KMS-11 (cell line): ENCODE data around the gene PMPCA.

Experiments
- H2AFZ ChIP-seq: fragments of 200-600 bp; sonication (generic); 2 replicates; pipeline ENCODE4 v1.6.1; 2016; ENCODE audit warnings: antibody characterized with exemption, mixed run types, low read depth
- H3K27ac ChIP-seq: fragments of 200-600 bp; sonication (generic); 2 replicates; pipeline ENCODE4 v1.6.1; 2016; ENCODE audit warnings: mild to moderate bottlenecking, mixed run types
- H3K27me3 ChIP-seq: fragments of 200-600 bp; sonication (generic); 2 replicates; pipeline ENCODE4 v1.6.1; 2017; ENCODE audit warnings: mild to moderate bottlenecking, low read depth, mixed run types, moderate library complexity; ENCODE audit not compliant: insufficient read depth
- H3K36me3 ChIP-seq: fragments of 200-600 bp; sonication (generic); 2 replicates; pipeline ENCODE4 v1.6.1; 2017; ENCODE audit warnings: mild to moderate bottlenecking, mixed run types; ENCODE audit not compliant: insufficient read depth
- H3K4me1 ChIP-seq: fragments of 200-600 bp; sonication (generic); 2 replicates; pipeline ENCODE4 v1.6.1; 2016; ENCODE audit warnings: mild to moderate bottlenecking, low read depth, mixed run types; ENCODE audit not compliant: poor library complexity, severe bottlenecking
- H3K4me2 ChIP-seq: fragments of 200-600 bp; sonication (generic); 2 replicates; pipeline ENCODE4 v1.7.0; 2016; ENCODE audit warnings: mild to moderate bottlenecking, mixed run types
- H3K4me3 ChIP-seq: fragments of 200-600 bp; sonication (generic); IDR thresholded peaks from 2 replicates; pipeline ENCODE4 v1.6.1; 2017; ENCODE audit warnings: low read depth, low read length, mixed read lengths; ENCODE audit not compliant: insufficient read depth
- H3K79me2 ChIP-seq: fragments of 200-600 bp; sonication (generic); 2 replicates; pipeline ENCODE4 v1.6.1; 2016; ENCODE audit warnings: low read depth, mixed run types; ENCODE audit not compliant: insufficient read depth
- H3K9ac ChIP-seq: fragments of 200-600 bp; sonication (generic); 2 replicates; pipeline ENCODE4 v1.6.1; 2016; ENCODE audit warnings: mild to moderate bottlenecking, mixed run types
- H4K20me1 ChIP-seq: fragments of 200-600 bp; sonication (generic); 2 replicates; pipeline ENCODE4 v1.6.1; 2016; ENCODE audit warnings: mild to moderate bottlenecking, mixed run types; ENCODE audit not compliant: insufficient read depth
- TF ChIP-seq, protein P1 (sequence below): fragments of 200-600 bp; sonication (generic); conservative IDR thresholded peaks from 2 replicates; pipeline ENCODE4 v1.6.1; 2017; ENCODE audit warnings: low read depth, mild to moderate bottlenecking, antibody characterized with exemption, low read length, moderate library complexity, mixed read lengths

The PMPCA gene

DNA sequence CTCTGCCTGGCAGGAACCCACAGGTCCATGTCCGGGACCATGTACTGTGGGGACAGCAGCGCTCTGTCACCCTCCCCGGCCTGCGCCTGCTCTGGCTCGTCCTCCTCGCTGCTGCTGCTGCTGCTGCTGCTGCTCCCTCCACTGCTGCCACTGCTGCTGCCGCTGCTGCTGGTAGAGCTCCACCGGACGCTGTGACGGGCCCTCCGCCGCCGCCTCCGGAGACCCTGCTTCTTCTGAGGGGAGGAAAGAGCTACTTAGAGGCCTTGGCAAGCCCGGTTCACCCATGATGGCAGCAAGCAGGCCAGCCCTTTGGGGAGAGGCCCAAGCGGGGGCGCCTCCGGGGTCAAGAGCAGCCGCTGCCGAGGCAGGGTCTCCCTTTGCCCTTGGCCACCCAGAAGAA, 27.0 kb upstream of the PMPCA start:
- Histone ChIP-seq H3K36me3 (0 out of 2 replicates have a peak, but pooled peaks cover 4% of the 10 kb centered on the region), H3K4me3 (no peak overlapping the region), H3K79me2 (no peaks in the 10 kb centered on the region), H4K20me1 (no peaks in the 10 kb centered on the region), H3K4me1 (no peaks in the 10 kb centered on the region), H3K27ac (no peak overlapping the region), H3K9ac (no peak overlapping the region), H3K4me2 (no peak overlapping the region), H3K27me3 (no peaks in the 10 kb centered on the region), H2AFZ (no peak overlapping the region)
- TF ChIP-seq, protein P1, sequence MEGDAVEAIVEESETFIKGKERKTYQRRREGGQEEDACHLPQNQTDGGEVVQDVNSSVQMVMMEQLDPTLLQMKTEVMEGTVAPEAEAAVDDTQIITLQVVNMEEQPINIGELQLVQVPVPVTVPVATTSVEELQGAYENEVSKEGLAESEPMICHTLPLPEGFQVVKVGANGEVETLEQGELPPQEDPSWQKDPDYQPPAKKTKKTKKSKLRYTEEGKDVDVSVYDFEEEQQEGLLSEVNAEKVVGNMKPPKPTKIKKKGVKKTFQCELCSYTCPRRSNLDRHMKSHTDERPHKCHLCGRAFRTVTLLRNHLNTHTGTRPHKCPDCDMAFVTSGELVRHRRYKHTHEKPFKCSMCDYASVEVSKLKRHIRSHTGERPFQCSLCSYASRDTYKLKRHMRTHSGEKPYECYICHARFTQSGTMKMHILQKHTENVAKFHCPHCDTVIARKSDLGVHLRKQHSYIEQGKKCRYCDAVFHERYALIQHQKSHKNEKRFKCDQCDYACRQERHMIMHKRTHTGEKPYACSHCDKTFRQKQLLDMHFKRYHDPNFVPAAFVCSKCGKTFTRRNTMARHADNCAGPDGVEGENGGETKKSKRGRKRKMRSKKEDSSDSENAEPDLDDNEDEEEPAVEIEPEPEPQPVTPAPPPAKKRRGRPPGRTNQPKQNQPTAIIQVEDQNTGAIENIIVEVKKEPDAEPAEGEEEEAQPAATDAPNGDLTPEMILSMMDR = no peak

DNA sequence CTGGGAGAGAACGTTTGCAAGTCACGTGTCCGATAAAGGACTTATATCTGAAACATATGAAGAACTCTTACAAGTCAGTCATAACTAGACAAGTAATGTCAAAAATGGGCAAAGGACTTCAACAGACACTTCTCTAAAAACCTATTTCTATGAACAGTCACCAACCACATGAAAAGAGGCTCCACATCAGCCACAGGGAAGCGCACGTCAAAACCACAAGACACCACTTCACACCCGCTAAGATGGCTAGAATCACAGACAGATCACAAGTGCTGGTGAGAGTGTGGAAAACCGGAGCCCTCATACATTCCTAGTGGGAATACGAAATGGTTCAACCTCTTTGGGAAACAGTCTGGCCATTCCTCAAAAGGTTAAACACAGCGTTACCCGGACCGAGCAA, 25.4 kb upstream of the PMPCA start:
- H3K9ac ChIP-seq = no peak overlapping the region
- no peaks in the 10 kb centered on the region for H4K20me1 ChIP-seq
- H3K27me3 ChIP-seq = no peaks in the 10 kb centered on the region
- TF ChIP-seq, protein P1 = no peak
- no peak overlapping the region for H2AFZ ChIP-seq
- H3K4me1 ChIP-seq = no peaks in the 10 kb centered on the region
- no peaks in the 10 kb centered on the region for H3K79me2 ChIP-seq
- H3K27ac ChIP-seq = no peak overlapping the region
- H3K36me3 ChIP-seq = 0 out of 2 replicates have a peak, but pooled peaks cover 4% of the 10 kb centered on the region
- H3K4me2 ChIP-seq = no peak overlapping the region
- H3K4me3 ChIP-seq = no peak overlapping the region

DNA sequence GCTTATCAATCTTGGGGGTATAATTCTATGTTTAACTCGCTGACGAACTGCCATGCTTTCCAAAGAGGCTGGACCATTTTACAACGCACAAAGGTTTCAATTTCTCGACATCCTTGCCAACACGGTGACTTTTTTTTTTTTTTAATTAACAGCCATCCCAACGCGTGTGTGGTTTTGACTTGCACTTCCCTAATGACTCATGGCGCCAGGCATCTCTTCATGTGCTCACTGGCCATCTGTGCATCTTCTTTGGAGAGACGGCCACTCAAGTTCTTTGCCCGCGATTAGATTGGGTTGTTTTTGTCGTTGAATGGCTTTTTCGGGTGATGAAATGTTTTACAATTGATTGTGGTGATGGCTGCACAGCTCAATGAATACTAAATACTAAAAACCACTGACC, 24.4 kb upstream of the PMPCA start:
- H3K4me3 ChIP-seq = no peak overlapping the region
- no peak overlapping the region for H3K9ac ChIP-seq
- H3K27ac ChIP-seq = no peak overlapping the region
- H3K36me3 ChIP-seq = 0 out of 2 replicates have a peak, but pooled peaks cover 4% of the 10 kb centered on the region
- H3K27me3 ChIP-seq = no peaks in the 10 kb centered on the region
- H2AFZ ChIP-seq = no peak overlapping the region
- no peaks in the 10 kb centered on the region for H3K4me1 ChIP-seq
- no peaks in the 10 kb centered on the region for H3K79me2 ChIP-seq
- H4K20me1 ChIP-seq = no peaks in the 10 kb centered on the region
- TF ChIP-seq, protein P1 = no peak
- no peak overlapping the region for H3K4me2 ChIP-seq

DNA sequence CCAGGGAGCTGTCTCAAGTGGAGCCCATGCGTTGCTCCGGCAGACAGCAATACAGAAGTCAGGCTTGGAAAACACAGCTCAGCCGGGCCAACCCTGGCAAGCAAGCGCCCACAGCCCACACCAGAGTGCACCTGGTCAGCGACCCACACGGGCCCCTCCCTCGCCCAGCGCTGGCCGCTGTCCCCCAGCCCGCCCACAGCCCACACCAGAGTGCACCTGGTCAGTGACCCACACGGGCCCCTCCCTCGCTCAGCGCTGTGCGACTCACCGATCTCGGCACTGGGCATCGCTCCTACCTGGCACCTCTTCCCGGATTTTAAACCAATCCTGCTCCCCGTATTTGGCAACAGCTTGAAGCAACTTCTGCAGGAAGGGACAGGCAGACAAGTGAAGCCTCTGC, 23.2 kb upstream of the PMPCA start:
- Histone ChIP-seq H3K79me2 (no peaks in the 10 kb centered on the region), H3K9ac (no peak overlapping the region), H3K27me3 (no peaks in the 10 kb centered on the region), H3K4me2 (no peak overlapping the region), H3K4me3 (no peak overlapping the region), H4K20me1 (no peaks in the 10 kb centered on the region), H3K36me3 (0 out of 2 replicates have a peak, but pooled peaks cover 4% of the 10 kb centered on the region), H3K27ac (no peak overlapping the region), H2AFZ (no peak overlapping the region), H3K4me1 (no peaks in the 10 kb centered on the region)
- TF ChIP-seq, protein P1 = no peak

DNA sequence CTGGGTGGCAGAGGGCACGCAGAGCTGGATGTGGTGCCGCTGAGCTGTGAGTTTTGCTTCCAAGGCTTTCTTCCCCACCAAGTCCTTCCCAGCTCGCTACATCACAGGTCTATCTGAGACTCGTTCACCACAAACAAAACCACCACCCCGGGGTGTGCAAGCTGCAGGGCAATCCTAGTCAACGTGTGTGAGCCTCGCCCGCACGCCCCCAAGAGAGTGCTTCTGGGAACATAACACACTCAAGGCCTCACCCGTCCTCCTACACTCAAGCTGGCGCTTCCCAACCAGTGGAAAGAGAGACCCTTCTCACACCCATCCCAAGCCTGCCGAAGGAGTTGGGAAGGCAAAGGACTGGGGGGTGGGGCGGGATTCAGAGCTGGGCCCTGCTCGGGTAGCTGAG, 21.1 kb upstream of the PMPCA start:
- H3K36me3 ChIP-seq = 0 out of 2 replicates have a peak, but pooled peaks cover 4% of the 10 kb centered on the region
- TF ChIP-seq, protein P1 = no peak
- H3K27ac ChIP-seq = no peak overlapping the region
- H3K9ac ChIP-seq = no peak overlapping the region
- H2AFZ ChIP-seq = no peak overlapping the region
- H3K4me3 ChIP-seq = no peak overlapping the region
- H3K4me1 ChIP-seq = no peaks in the 10 kb centered on the region
- no peaks in the 10 kb centered on the region for H3K79me2 ChIP-seq
- H3K4me2 ChIP-seq = no peak overlapping the region
- no peaks in the 10 kb centered on the region for H4K20me1 ChIP-seq
- no peaks in the 10 kb centered on the region for H3K27me3 ChIP-seq
